Neural progenitor cell (in vitro differentiated cells): ENCODE data around the gene SLC10A1. TPM values are rescaled to one million over a fixed set of nuclear protein-coding genes. Genes with fewer than 3 reads are reported as not detected.

ENCODE experiments used
- DNase-seq: peaks from one replicate; pipeline ENCODE4 v3.0.0-alpha.2; 2016; ENCODE audit warnings: low spot score
- H2AFZ ChIP-seq: fragments of 200-600 bp; sonication (generic); replicated peaks from 2 replicates; pipeline ENCODE4 v1.6.1; 2016; ENCODE audit warnings: antibody characterized with exemption
- H3F3A ChIP-seq: fragments of 200-600 bp; sonication (generic); 2 replicates; pipeline ENCODE4 v1.6.1; 2016; ENCODE audit warnings: antibody characterized with exemption, low read depth
- H3K27ac ChIP-seq: fragments of 200-600 bp; sonication (generic); 2 replicates; pipeline ENCODE4 v1.5.1; 2016; ENCODE audit warnings: mild to moderate bottlenecking
- H3K27me3 ChIP-seq: fragments of 200-600 bp; sonication (generic); 2 replicates; pipeline ENCODE4 v1.6.1; 2016; ENCODE audit warnings: mild to moderate bottlenecking, moderate library complexity
- H3K36me3 ChIP-seq: fragments of 200-600 bp; sonication (generic); 2 replicates; pipeline ENCODE4 v1.5.1; 2016
- H3K4me1 ChIP-seq: fragments of 200-600 bp; sonication (generic); 2 replicates; pipeline ENCODE4 v1.6.1; 2016; ENCODE audit warnings: mixed run types
- H3K4me2 ChIP-seq: fragments of 200-600 bp; sonication (generic); 2 replicates; pipeline ENCODE4 v1.6.1; 2016
- H3K4me3 ChIP-seq: fragments of 200-600 bp; sonication (generic); 2 replicates; pipeline ENCODE4 v1.5.1; 2016
- H3K79me2 ChIP-seq: fragments of 200-600 bp; sonication (generic); 2 replicates; pipeline ENCODE4 v1.6.1; 2016; ENCODE audit warnings: low read depth
- H3K9ac ChIP-seq: fragments of 200-600 bp; sonication (generic); 2 replicates; pipeline ENCODE4 v1.6.1; 2016
- H3K9me3 ChIP-seq: fragments of 200-600 bp; sonication (generic); 2 replicates; pipeline ENCODE4 v1.5.1; 2016; ENCODE audit warnings: low read depth
- H4K20me1 ChIP-seq: fragments of 200-600 bp; sonication (generic); 2 replicates; pipeline ENCODE4 v1.6.1; 2016; ENCODE audit warnings: low read depth
- H3K27ac Mint-ChIP-seq: 3 replicates; pipeline ENCODE4 v1.8.0; 2021; ENCODE audit warnings: mixed read lengths
- H3K27me3 Mint-ChIP-seq: 2 replicates; pipeline ENCODE4 v1.8.0; 2022; ENCODE audit warnings: low read depth, mild to moderate bottlenecking, inconsistent platforms, moderate library complexity, mixed read lengths; ENCODE audit not compliant: insufficient read depth
- H3K36me3 Mint-ChIP-seq: 3 replicates; pipeline ENCODE4 v1.8.0; 2021; ENCODE audit warnings: mixed read lengths
- H3K4me1 Mint-ChIP-seq: 3 replicates; pipeline ENCODE4 v1.8.0; 2021; ENCODE audit warnings: mixed read lengths
- H3K4me3 Mint-ChIP-seq: 3 replicates; pipeline ENCODE4 v1.8.0; 2021; ENCODE audit warnings: mild to moderate bottlenecking, moderate library complexity, mixed read lengths
- H3K9me3 Mint-ChIP-seq: 3 replicates; pipeline ENCODE4 v1.8.0; 2020; ENCODE audit warnings: mixed read lengths
- EZH2 ChIP-seq: fragments of 200-600 bp; sonication (generic); IDR thresholded peaks from 2 replicates; pipeline ENCODE4 v1.6.1; 2017; ENCODE audit warnings: antibody characterized with exemption, mild to moderate bottlenecking, moderate library complexity
- EZH2phosphoT487 ChIP-seq: fragments of 200-600 bp; sonication (generic); IDR thresholded peaks from 2 replicates; pipeline ENCODE4 v1.6.1; 2017; ENCODE audit warnings: antibody characterized with exemption
- total RNA-seq: library from RNA; depleted of rRNA; stranded (reverse); fragments of >200 nt; gene quantifications from 2 replicates; pipeline ENCODE4 v1.2.3, GENCODE V29; 2015; ENCODE audit warnings: low replicate concordance
- TF ChIP-seq, protein P1 (sequence below): fragments of 200-600 bp; sonication (generic); IDR thresholded peaks from 2 replicates; pipeline ENCODE4 v1.5.1; 2017; ENCODE audit warnings: antibody characterized with exemption, mild to moderate bottlenecking

Gene SLC10A1
- total RNA-seq, 1 donor from 2014 or later, result not detected

DNA sequence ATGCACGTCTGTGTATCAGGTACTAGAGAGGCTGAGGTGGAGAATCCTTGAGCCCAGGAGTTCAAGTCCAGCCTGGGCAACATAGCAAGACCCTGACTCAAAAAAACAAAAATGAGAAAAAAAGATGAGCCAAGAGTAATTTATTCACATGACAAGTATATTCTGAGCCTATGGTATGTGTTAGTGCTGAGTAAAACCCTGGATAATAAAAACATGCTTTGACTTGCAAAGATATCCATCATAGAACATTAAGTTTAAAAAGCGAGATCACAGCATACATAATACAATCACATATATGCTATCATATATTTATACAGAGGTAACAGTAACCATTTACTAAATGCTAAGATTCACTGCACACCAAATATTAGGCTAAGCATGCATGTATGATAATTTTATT, 23.9 kb upstream of the SLC10A1 start:
- H3K27ac Mint-ChIP-seq, result no peak overlapping the region
- H2AFZ ChIP-seq, result no peak overlapping the region
- no peaks in the 10 kb centered on the region for H3K79me2 ChIP-seq
- no peaks in the 10 kb centered on the region for H3K36me3 Mint-ChIP-seq
- no peaks in the 10 kb centered on the region for H3K36me3 ChIP-seq
- H3K9me3 Mint-ChIP-seq, result peaks cover 4% of the 10 kb centered on the region
- H3K4me1 Mint-ChIP-seq, result peaks cover 15% of the 10 kb centered on the region
- DNase-seq, result no peak
- H3K9ac ChIP-seq, result no peak overlapping the region
- H3K4me1 ChIP-seq, result peaks cover 19% of the 10 kb centered on the region
- H3F3A ChIP-seq, result peaks cover 9% of the 10 kb centered on the region
- H3K27me3 Mint-ChIP-seq, result peaks cover 8% of the 10 kb centered on the region
- H3K4me3 ChIP-seq, result no peak overlapping the region
- no peaks in the 10 kb centered on the region for H4K20me1 ChIP-seq
- no peaks in the 10 kb centered on the region for H3K9me3 ChIP-seq
- H3K27me3 ChIP-seq, result no peaks in the 10 kb centered on the region
- TF ChIP-seq EZH2, result no peak
- H3K4me2 ChIP-seq, result no peak overlapping the region
- no peak overlapping the region for H3K27ac ChIP-seq
- no peak overlapping the region for H3K4me3 Mint-ChIP-seq

DNA sequence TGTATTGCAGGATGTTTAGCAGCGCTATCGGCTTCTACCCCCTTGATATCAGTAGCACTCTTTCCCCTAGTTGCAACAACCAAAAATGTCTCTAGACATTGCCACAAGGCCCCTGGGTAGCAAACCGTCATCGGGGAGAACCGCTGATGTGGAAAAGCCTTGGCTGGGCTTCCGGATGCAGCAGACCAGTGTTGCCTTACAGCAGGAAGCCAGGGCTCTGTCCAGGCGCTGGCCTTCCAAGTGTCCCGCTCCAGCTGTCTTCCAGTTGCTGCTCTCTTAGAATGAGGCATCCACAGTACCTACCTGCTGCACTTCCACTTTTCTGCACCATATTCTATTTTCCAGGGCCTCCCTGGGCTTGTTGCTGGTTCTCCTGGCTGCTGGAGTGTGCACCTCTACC, 22.6 kb upstream of the SLC10A1 start:
- peak overlapping the region; percentile 48 for H2AFZ ChIP-seq
- H3K9me3 ChIP-seq, result no peaks in the 10 kb centered on the region
- no peaks in the 10 kb centered on the region for H3K79me2 ChIP-seq
- no peaks in the 10 kb centered on the region for H3K27me3 ChIP-seq
- no peak overlapping the region for H3K4me3 Mint-ChIP-seq
- peaks cover 19% of the 10 kb centered on the region for H3K4me1 ChIP-seq
- H3K4me3 ChIP-seq, result no peak overlapping the region
- H3K36me3 Mint-ChIP-seq, result no peaks in the 10 kb centered on the region
- H3K27ac ChIP-seq, result no peak overlapping the region
- peaks cover 4% of the 10 kb centered on the region for H3K27me3 Mint-ChIP-seq
- H3K4me1 Mint-ChIP-seq, result peaks cover 15% of the 10 kb centered on the region
- peak; percentile 46 for DNase-seq
- no peaks in the 10 kb centered on the region for H3K9me3 Mint-ChIP-seq
- TF ChIP-seq, protein P1, sequence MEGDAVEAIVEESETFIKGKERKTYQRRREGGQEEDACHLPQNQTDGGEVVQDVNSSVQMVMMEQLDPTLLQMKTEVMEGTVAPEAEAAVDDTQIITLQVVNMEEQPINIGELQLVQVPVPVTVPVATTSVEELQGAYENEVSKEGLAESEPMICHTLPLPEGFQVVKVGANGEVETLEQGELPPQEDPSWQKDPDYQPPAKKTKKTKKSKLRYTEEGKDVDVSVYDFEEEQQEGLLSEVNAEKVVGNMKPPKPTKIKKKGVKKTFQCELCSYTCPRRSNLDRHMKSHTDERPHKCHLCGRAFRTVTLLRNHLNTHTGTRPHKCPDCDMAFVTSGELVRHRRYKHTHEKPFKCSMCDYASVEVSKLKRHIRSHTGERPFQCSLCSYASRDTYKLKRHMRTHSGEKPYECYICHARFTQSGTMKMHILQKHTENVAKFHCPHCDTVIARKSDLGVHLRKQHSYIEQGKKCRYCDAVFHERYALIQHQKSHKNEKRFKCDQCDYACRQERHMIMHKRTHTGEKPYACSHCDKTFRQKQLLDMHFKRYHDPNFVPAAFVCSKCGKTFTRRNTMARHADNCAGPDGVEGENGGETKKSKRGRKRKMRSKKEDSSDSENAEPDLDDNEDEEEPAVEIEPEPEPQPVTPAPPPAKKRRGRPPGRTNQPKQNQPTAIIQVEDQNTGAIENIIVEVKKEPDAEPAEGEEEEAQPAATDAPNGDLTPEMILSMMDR, result no peak
- TF ChIP-seq EZH2phosphoT487 (no peak), EZH2 (no peak)
- no peak overlapping the region for H3K9ac ChIP-seq
- peaks cover 9% of the 10 kb centered on the region for H3F3A ChIP-seq
- no peaks in the 10 kb centered on the region for H3K36me3 ChIP-seq
- H3K27ac Mint-ChIP-seq, result no peak overlapping the region
- H4K20me1 ChIP-seq, result no peaks in the 10 kb centered on the region
- peak overlapping the region; percentile 41 for H3K4me2 ChIP-seq

DNA sequence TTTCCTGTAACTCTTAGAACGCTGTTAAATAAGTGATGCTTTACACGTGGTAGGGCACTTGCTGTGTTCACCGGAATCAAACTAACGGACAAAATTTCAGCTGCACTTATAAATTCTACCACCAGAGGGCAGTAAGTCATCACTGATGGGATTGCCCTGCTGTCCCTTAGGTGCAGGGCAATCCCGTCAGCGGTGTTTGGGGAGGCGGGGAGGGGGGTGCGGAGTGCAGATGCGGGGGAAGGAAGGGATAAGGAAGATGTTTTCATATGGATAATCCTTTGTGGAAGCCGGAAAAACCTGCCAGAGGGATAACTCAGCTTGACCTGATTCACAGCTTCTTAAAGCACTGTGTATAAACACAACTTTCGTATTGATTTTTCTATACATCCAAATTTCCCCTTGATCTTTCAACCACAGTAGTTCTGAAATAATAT, 21.7 kb upstream of the SLC10A1 start:
- Histone ChIP-seq H3K36me3 (no peaks in the 10 kb centered on the region), H3K79me2 (no peaks in the 10 kb centered on the region), H3K9ac (no peak overlapping the region), H4K20me1 (no peaks in the 10 kb centered on the region), H3K4me2 (peak overlapping the region; percentile 41), H3K4me3 (no peak overlapping the region), H2AFZ (peak overlapping the region; percentile 52), H3K27me3 (no peaks in the 10 kb centered on the region), H3K9me3 (no peaks in the 10 kb centered on the region), H3K27ac (no peak overlapping the region), H3K4me1 (peaks cover 19% of the 10 kb centered on the region), H3F3A (peaks cover 9% of the 10 kb centered on the region)
- Mint-ChIP-seq H3K27ac (no peak overlapping the region), H3K36me3 (no peaks in the 10 kb centered on the region), H3K27me3 (peaks cover under 1% of the 10 kb centered on the region), H3K4me1 (peaks cover 15% of the 10 kb centered on the region), H3K4me3 (no peak overlapping the region), H3K9me3 (no peaks in the 10 kb centered on the region)
- peak; percentile 84 for DNase-seq
- no peak for TF ChIP-seq EZH2phosphoT487
- TF ChIP-seq EZH2, result no peak
- TF ChIP-seq, protein P1, result peak; percentile 96

DNA sequence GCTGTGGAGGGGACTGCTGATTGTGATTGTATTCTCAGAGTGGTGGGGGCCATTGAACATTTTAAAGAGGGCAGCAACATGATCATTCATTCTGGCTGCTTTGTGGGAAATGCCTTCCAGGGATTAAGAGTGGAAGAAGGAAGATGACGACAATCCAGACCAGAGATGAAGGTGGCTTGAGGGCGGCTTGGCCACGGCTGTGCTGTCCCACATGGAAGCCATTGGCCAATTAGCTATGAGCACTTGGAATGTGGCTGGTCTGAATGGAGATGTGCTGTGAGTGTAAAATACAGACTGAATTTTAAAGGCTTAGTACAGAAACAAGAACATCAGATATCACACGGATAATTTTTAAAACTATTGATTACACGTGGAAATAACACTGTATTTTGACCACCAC, 19.2 kb upstream of the SLC10A1 start:
- peak overlapping the region; percentile 48 for H2AFZ ChIP-seq
- TF ChIP-seq, protein P1, result no peak
- TF ChIP-seq EZH2 (no peak), EZH2phosphoT487 (no peak)
- H3K4me2 ChIP-seq, result no peak overlapping the region
- no peaks in the 10 kb centered on the region for H3K36me3 Mint-ChIP-seq
- H4K20me1 ChIP-seq, result no peaks in the 10 kb centered on the region
- no peak overlapping the region for H3K27ac ChIP-seq
- peaks cover 9% of the 10 kb centered on the region for H3F3A ChIP-seq
- DNase-seq, result no peak
- H3K4me1 ChIP-seq, result peaks cover 19% of the 10 kb centered on the region
- no peaks in the 10 kb centered on the region for H3K9me3 ChIP-seq
- peaks cover 18% of the 10 kb centered on the region for H3K4me1 Mint-ChIP-seq
- H3K4me3 ChIP-seq, result no peak overlapping the region
- no peaks in the 10 kb centered on the region for H3K79me2 ChIP-seq
- no peak overlapping the region for H3K27ac Mint-ChIP-seq
- no peaks in the 10 kb centered on the region for H3K27me3 ChIP-seq
- no peaks in the 10 kb centered on the region for H3K9me3 Mint-ChIP-seq
- no peaks in the 10 kb centered on the region for H3K36me3 ChIP-seq
- no peak overlapping the region for H3K4me3 Mint-ChIP-seq
- no peak overlapping the region for H3K9ac ChIP-seq
- H3K27me3 Mint-ChIP-seq, result no peaks in the 10 kb centered on the region
